Panc1 (cell line): ENCODE measurements around the gene SPECC1. TPM values are rescaled to one million over a fixed set of nuclear protein-coding genes. Genes with fewer than 3 reads are reported as not detected.

Experiments used
- ATAC-seq: fragments of 200-7000 bp; cut with Tn5 transposase; 2 replicates; pipeline ENCODE4 v1.9.1; 2020; ENCODE audit warnings: mild to moderate bottlenecking, moderate library complexity
- BruUV-seq: library from RNA; stranded (reverse); fragments of 400-500 nt; replicated peaks from 2 replicates; lab custom pipeline; 2021; lab: Mats Ljungman, UMichigan
- CTCF ChIA-PET: fragments of 300-600 bp; sonication (Branson Sonifier 250); formaldehyde crosslinking; loops from one replicate; lab custom pipeline; 2022; ENCODE audit warnings: antibody characterized with exemption; lab: Charles Lee
- POLR2A ChIA-PET: fragments of 300-600 bp; sonication (Branson Sonifier 250); formaldehyde crosslinking; loops from one replicate; lab custom pipeline; 2022; ENCODE audit warnings: antibody characterized with exemption; lab: Charles Lee
- DNase-seq: peaks from one replicate; pipeline ENCODE4 v3.0.0-alpha.2; 2010; ENCODE audit warnings: low read depth, low spot score
- H3K27ac ChIP-seq: 2 replicates; pipeline ENCODE4 v1.5.1; 2011; ENCODE audit warnings: mild to moderate bottlenecking, low read length, inconsistent platforms
- H3K27me3 ChIP-seq: fragments of 200-500 bp; sonication (Bioruptor generic); 2 replicates; pipeline ENCODE4 v1.6.0; 2014; ENCODE audit warnings: low read length, inconsistent platforms; ENCODE audit not compliant: control insufficient read depth, insufficient read depth
- H3K36me3 ChIP-seq: fragments of 200-500 bp; sonication (Bioruptor generic); 2 replicates; pipeline ENCODE4 v1.5.1; 2014; ENCODE audit warnings: inconsistent platforms, mild to moderate bottlenecking, low read length, moderate library complexity; ENCODE audit not compliant: control insufficient read depth, insufficient read depth
- H3K4me1 ChIP-seq: 2 replicates; pipeline ENCODE4 v1.5.1; 2011; ENCODE audit warnings: inconsistent platforms, mild to moderate bottlenecking, low read length, moderate library complexity; ENCODE audit not compliant: control insufficient read depth, insufficient read depth
- H3K4me3 ChIP-seq, 2 experiments: 2 replicates each; pipeline ENCODE4 v1.5.1; 2011 to 2012; ENCODE audit warnings: low read depth in 2 of 2, low read length in 2 of 2, mild to moderate bottlenecking in 2 of 2, inconsistent platforms in 1 of 2, moderate library complexity in 1 of 2
- H3K9me3 ChIP-seq: fragments of 200-500 bp; sonication (Bioruptor generic); 2 replicates; pipeline ENCODE4 v1.5.1; 2014; ENCODE audit warnings: low read depth, mild to moderate bottlenecking, inconsistent platforms, low read length, moderate library complexity; ENCODE audit not compliant: control insufficient read depth, insufficient read depth
- CTCF ChIP-seq: fragments of 450-650 bp; IDR thresholded peaks from 2 replicates; pipeline ENCODE4 v1.5.1; 2017; ENCODE audit warnings: mild to moderate bottlenecking
- POLR2AphosphoS5 ChIP-seq: IDR thresholded peaks from 2 replicates; pipeline ENCODE4 v1.6.1; 2012; ENCODE audit warnings: mild to moderate bottlenecking, low read depth, low read length, moderate library complexity
- REST ChIP-seq, 2 experiments: IDR thresholded peaks; 2 replicates each; pipeline ENCODE4 v1.6.1; 2011 to 2012; ENCODE audit warnings: low read depth in 2 of 2, control low read depth in 1 of 2, low read length in 1 of 2, mild to moderate bottlenecking in 1 of 2, moderate library complexity in 1 of 2; ENCODE audit not compliant: insufficient read depth in 1 of 2
- SIN3A ChIP-seq: IDR thresholded peaks from 2 replicates; pipeline ENCODE4 v1.6.1; 2012; ENCODE audit warnings: low read depth, mild to moderate bottlenecking, low read length, moderate library complexity, borderline replicate concordance; ENCODE audit not compliant: insufficient read depth
- TCF7L2 ChIP-seq: IDR thresholded peaks from 2 replicates; pipeline ENCODE4 v1.6.1; 2011; ENCODE audit warnings: mild to moderate bottlenecking, low read depth, low read length, inconsistent platforms
- in situ Hi-C: cut with HindIII; loops from 2 replicates; pipeline ENCODE4 v1.10.0; 2016; ENCODE audit warnings: low sequenced_read_pairs, low pct_unique_long_range_greater_than_20kb
- intact Hi-C: fragments of 100-400 bp; cut with micrococcal nuclease; formaldehyde crosslinking; loops from one replicate; pipeline ENCODE4 v1.10.0; 2022; ENCODE audit not compliant: unreplicated experiment
- total RNA-seq: library from RNA; stranded (reverse); gene quantifications from one replicate; pipeline ENCODE4 v1.2.1, GENCODE V29; 2021; ENCODE audit not compliant: unreplicated experiment

Gene SPECC1
- total RNA-seq, 1 experiment from 2014 or later: 80.8 TPM

GRCh38 chr17:20046629-20047028, 37.5 kb downstream of the SPECC1 start:
- intact Hi-C loops: no loop called here
- Histone ChIP-seq H3K9me3 (no peaks in the 10 kb centered on the region), H3K27ac (no peak overlapping the region), H3K36me3 (no peaks in the 10 kb centered on the region), H3K4me3 (no peak overlapping the region), H3K27me3 (no peaks in the 10 kb centered on the region), H3K4me1 (peaks cover 8% of the 10 kb centered on the region)
- POLR2A ChIA-PET: no interaction called here
- no peak for ATAC-seq
- in situ Hi-C loops: no loop called here
- CTCF ChIA-PET: no interaction called here
- BruUV-seq: no TSS peak
- TF ChIP-seq POLR2AphosphoS5 (no peak), REST (IDR thresholded peaks at IDR 0.05; ENCODE audit: insufficient read depth in 1 of 2, low read depth in 2 of 2, low read length in 1 of 2) (no peak), TCF7L2 (no peak), CTCF (no peak), SIN3A (no peak)
- no peak for DNase-seq

- ChIA-PET CTCF (no interaction called here), POLR2A (no interaction called here)
- no peak for ATAC-seq
- H3K9me3 ChIP-seq: peaks cover 3% of the 10 kb centered on the region; the same call in 1 of the 2 replicates
- no peak overlapping the region for H3K4me3 ChIP-seq
- DNase-seq: no peak
- no peaks in the 10 kb centered on the region for H3K36me3 ChIP-seq
- intact Hi-C loops: no loop called here
- H3K27me3 ChIP-seq: no peaks in the 10 kb centered on the region
- in situ Hi-C loops: no loop called here
- H3K27ac ChIP-seq: no peak overlapping the region
- no TSS peak for BruUV-seq
- TF ChIP-seq SIN3A (no peak), TCF7L2 (no peak), POLR2AphosphoS5 (no peak), REST (IDR thresholded peaks at IDR 0.05; ENCODE audit: insufficient read depth in 1 of 2, low read depth in 2 of 2, low read length in 1 of 2) (no peak), CTCF (no peak)
- H3K4me1 ChIP-seq: peaks cover 6% of the 10 kb centered on the region; the same call in 1 of the 2 replicates
These were observed 42.5 kb downstream of the SPECC1 start for GRCh38 chr17:20051624-20052023.
